H1 (cell line): ENCODE data around the gene MIER2. TPM values are rescaled to one million over a fixed set of nuclear protein-coding genes. Genes with fewer than 3 reads are reported as not detected.

Experiments
- CHD7 ChIP-seq: fragments of 300-600 bp; sonication (generic); IDR thresholded peaks from 2 replicates; pipeline ENCODE4 v1.7.1; 2012; ENCODE audit warnings: low read length, moderate library complexity, mild to moderate bottlenecking, inconsistent platforms; ENCODE audit not compliant: insufficient replicate concordance
- SIRT6 ChIP-seq: IDR thresholded peaks from one replicate; pipeline ENCODE4 v1.7.1; 2012; ENCODE audit warnings: low read length, inconsistent platforms
- polyA plus RNA-seq, 7 experiments: library from polyadenylated mRNA; depleted of rRNA in 3 of 7; stranded (reverse) in 5 of 7; unstranded in 2 of 7; fragments of >200 nt in 5 of 7; fragments of 200-250 nt in 2 of 7; gene quantifications; 1 replicate in 5 of 7; 2 replicates in 1 of 7; 4 replicates in 1 of 7; pipeline versions ENCODE4 v1.2.1 to v1.2.3, GENCODE V29; 2011 to 2013; ENCODE audit warnings: missing spikeins in 2 of 7, mixed read lengths in 2 of 7
- total RNA-seq: library from RNA; stranded (reverse); fragmentation: NEBNext Ultra II Directional; extraction: Animal tissue kit (Norgen Biotek cat#: 25700); gene quantifications from 2 replicates; pipeline ENCODE4 v1.2.1, GENCODE V29; 2021

The MIER2 gene
- total and polyA plus RNA-seq, 2 of the 8 experiments (the other 6 are each of a cell fraction or from before 2014, with no cell fraction given), result 30.3 to 48.3 TPM

GRCh38 chr19:372306-372890 lies 27.8 kb upstream of the MIER2 start (continued):
- no peak for TF ChIP-seq SIRT6
- TF ChIP-seq CHD7, result no peak
